HG02840 (cell line): ENCODE data around the gene C6orf89.
"Not testable (repeated sequence)": the region's sequence is repeated elsewhere in the genome, so short reads cannot be mapped to it uniquely, and the experiment has no call there.

Source experiments
- ATAC-seq: cut with Tn5 transposase; IDR thresholded peaks from one replicate; pipeline ENCODE4 v1.9.1; 2021; ENCODE audit warnings: mild to moderate bottlenecking, moderate library complexity, moderate number of reproducible peaks; ENCODE audit not compliant: unreplicated experiment, low FRiP score

The C6orf89 gene

GRCh38 chr6:36917541-36918193 is 31.9 kb downstream of the C6orf89 start:
- no peak for ATAC-seq

- no peak for ATAC-seq
Measured at GRCh38 chr6:36920049-36920448, 34.3 kb downstream of the C6orf89 start.

- no peak for ATAC-seq
Measured at GRCh38 chr6:36920546-36920945, 34.8 kb downstream of the C6orf89 start.

- no peak for ATAC-seq
Measured at GRCh38 chr6:36924131-36924530, 38.4 kb downstream of the C6orf89 start.

GRCh38 chr6:36924778-36925374 is 39.1 kb downstream of the C6orf89 start:
- ATAC-seq, result no peak

- ATAC-seq, result no peak
Measured at GRCh38 chr6:36925809-36926208, 40.1 kb downstream of the C6orf89 start.

- ATAC-seq, result no peak
Measured at GRCh38 chr6:36926708-36927513, 41.2 kb downstream of the C6orf89 start.

GRCh38 chr6:36927691-36928546 is 42.2 kb downstream of the C6orf89 start:
- ATAC-seq, result no peak

- ATAC-seq, result no peak
Measured at GRCh38 chr6:36928547-36928918, 42.8 kb downstream of the C6orf89 start.

GRCh38 chr6:36929152-36929551 is 43.4 kb downstream of the C6orf89 start:
- no peak for ATAC-seq

- no peak for ATAC-seq
Measured at GRCh38 chr6:36929607-36930006, 43.9 kb downstream of the C6orf89 start.

- ATAC-seq, result no peak
Measured at GRCh38 chr6:36930483-36930882, 44.7 kb downstream of the C6orf89 start.

- no peak for ATAC-seq
Measured at GRCh38 chr6:36933102-36933501, 47.4 kb downstream of the C6orf89 start.

- no peak for ATAC-seq
Measured at GRCh38 chr6:36933519-36933918, 47.8 kb downstream of the C6orf89 start.

- no peak for ATAC-seq
Measured at GRCh38 chr6:36934901-36935300, 49.1 kb downstream of the C6orf89 start.

- no peak for ATAC-seq
Measured at GRCh38 chr6:36936824-36937223, 51.1 kb downstream of the C6orf89 start.

- ATAC-seq, result no peak
Measured at GRCh38 chr6:36937896-36938295, 52.1 kb downstream of the C6orf89 start.

- ATAC-seq, result no peak
Measured at GRCh38 chr6:36938536-36938935, 52.8 kb downstream of the C6orf89 start.

GRCh38 chr6:36939005-36939404 is 53.3 kb downstream of the C6orf89 start:
- ATAC-seq, result not testable (repeated sequence)

- ATAC-seq, result no peak
Measured at GRCh38 chr6:36940027-36940426, 54.3 kb downstream of the C6orf89 start.

GRCh38 chr6:36941561-36941960 is 55.8 kb downstream of the C6orf89 start:
- not testable (repeated sequence) for ATAC-seq
